HG02623 (cell line): ENCODE data around the gene CAGE1.
"Not testable (repeated sequence)": the region's sequence is repeated elsewhere in the genome, so short reads cannot be mapped to it uniquely, and the experiment has no call there.

Source experiments
- ATAC-seq: cut with Tn5 transposase; IDR thresholded peaks from one replicate; pipeline ENCODE4 v1.9.1; 2021; ENCODE audit warnings: moderate library complexity; ENCODE audit not compliant: unreplicated experiment

The CAGE1 gene

DNA sequence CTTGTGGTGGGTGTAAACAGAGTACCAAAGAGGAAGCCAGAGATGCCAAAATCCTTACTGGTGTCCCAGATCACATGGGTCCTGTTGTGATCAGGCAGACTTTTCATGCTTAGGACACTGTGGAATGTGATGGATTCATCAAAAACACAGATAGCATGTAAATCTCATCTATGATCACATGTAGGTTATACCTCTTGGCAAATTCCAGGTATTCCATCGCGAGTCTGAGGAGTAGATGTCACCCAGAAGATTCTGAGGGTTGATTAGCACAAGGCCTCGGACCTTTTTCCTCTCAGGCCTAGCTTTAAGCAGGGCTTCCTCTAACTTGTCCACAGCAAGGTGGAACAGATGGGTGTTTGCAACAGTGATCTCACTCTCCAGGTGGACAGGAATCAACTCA, 48.3 kb downstream of the CAGE1 start:
- no peak for ATAC-seq

DNA sequence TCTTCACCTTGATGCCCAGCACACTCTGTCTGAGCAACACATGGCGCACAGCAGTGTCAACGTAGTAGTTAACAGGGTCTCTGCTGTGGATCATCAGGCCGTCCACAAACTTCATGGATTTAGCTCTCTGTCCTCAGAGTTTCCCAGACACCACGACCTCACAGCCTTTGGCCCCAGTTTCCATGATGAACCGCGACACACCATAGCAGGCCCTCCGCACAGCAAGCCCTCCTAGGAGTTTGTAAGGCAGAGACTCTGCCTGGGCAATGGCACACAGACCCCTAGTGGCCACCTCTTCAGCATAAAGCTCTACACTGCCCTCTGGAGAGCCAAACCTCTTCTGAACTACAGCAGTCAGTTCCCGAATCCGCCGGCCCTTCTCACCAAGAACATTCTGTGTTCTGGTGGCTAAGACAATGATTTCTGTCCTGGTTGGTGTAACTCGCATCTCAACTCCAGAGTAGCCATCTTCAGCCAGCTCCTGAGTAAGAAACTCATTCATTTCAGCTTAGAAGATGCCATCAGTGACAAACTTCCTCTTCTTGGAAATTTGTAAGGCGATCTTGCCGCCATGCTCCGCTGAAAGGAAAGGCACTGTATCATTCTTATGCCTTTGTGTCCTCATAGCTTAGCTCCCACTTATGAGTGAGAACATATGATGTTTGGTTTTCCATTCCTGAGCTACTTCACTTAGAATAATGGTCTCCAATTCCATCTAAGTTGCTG, 50.4 kb downstream of the CAGE1 start:
- ATAC-seq, result not testable (repeated sequence)

GRCh38 chr6:7338031-7338430, 51.5 kb downstream of the CAGE1 start:
- no peak for ATAC-seq

DNA sequence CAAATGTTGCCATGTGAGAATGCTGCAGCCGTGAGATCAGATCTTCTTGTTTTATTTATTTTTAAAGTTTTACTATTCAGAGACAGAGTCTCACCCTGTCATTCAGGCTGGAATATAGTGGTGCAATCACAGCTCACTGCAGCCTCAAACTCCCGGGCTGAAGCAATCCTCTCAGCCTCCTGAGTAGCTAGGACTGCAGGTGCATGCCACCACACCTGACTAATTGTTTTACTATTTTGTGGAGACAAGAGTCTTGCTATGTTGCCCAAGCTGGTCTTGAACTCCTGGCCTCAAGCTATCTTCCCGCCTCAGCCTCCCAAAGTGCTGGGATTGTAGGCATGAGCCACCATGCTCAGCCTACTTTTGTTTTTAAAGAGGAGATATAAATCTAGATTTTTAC, 54.0 kb downstream of the CAGE1 start:
- ATAC-seq, result no peak

- ATAC-seq, result no peak
These were observed 54.9 kb downstream of the CAGE1 start for GRCh38 chr6:7334685-7335084.

- ATAC-seq, result no peak
These were observed 57.3 kb downstream of the CAGE1 start for GRCh38 chr6:7332090-7332745.

- ATAC-seq, result no peak
These were observed 58.1 kb downstream of the CAGE1 start for GRCh38 chr6:7331452-7331851.

GRCh38 chr6:7328243-7328642, 61.3 kb downstream of the CAGE1 start:
- no peak for ATAC-seq

- no peak for ATAC-seq
These were observed 63.8 kb downstream of the CAGE1 start for GRCh38 chr6:7325750-7326149.

DNA sequence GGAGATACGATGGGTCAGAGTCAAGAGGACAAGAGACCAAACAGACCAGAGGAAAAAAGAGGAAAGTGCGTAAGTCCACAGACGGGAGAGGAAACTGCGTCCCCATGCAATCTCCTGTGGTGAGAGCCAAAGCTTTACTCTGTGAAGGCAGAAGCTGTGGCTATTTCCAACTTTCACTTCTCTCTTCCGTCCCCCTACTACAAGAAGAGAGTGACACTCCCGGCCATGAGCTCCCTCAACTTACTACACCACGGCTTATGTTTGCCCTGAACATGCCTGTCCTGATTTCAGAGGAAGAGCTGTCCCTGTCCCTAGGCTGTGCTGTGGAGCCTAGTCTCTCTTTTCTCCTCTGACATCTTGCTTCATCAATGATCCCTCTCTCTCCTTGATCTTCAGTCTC, 65.0 kb downstream of the CAGE1 start:
- ATAC-seq, result no peak

GRCh38 chr6:7323074-7323473, 66.5 kb downstream of the CAGE1 start:
- no peak for ATAC-seq

- not testable (repeated sequence) for ATAC-seq
These were observed 67.7 kb downstream of the CAGE1 start for GRCh38 chr6:7321866-7322265.

DNA sequence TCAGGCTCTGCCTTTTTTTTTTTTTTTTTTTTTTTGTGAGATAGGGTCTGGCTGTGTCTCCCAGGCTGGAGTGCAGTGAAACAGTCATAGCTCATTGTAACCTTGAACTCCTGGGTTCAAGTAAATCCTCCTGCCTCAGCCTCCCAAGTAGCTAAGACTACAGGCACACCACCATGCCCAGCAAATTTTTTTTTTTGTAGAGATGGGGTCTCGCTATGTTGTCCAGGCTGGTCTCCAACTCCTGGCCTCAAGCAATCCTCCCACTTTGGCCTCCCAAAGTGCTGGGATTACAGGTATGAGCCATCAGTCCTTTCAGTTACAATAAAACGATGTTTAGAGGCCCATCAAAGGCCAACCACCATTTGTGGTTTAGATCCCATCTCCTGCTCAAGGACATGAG, 70.1 kb downstream of the CAGE1 start:
- not testable (repeated sequence) for ATAC-seq

DNA sequence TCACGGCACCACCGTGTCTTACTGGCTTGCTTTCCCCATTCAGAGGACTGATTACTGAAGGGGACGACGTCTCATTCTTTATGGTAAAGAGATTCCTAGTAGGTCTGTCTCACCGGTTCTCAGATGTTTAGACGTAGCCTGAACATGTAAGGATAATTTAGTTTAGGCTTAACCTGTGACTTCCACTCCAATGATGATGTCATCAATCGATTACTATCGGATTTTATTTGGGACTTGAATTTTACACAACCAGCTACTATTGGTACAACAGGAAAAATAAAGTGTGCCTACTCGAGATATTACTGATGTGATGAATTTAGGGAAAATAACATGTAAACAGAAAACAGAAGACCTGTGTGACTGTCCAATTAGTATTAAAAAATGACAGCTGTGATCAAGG, 72.0 kb downstream of the CAGE1 start:
- no peak for ATAC-seq

DNA sequence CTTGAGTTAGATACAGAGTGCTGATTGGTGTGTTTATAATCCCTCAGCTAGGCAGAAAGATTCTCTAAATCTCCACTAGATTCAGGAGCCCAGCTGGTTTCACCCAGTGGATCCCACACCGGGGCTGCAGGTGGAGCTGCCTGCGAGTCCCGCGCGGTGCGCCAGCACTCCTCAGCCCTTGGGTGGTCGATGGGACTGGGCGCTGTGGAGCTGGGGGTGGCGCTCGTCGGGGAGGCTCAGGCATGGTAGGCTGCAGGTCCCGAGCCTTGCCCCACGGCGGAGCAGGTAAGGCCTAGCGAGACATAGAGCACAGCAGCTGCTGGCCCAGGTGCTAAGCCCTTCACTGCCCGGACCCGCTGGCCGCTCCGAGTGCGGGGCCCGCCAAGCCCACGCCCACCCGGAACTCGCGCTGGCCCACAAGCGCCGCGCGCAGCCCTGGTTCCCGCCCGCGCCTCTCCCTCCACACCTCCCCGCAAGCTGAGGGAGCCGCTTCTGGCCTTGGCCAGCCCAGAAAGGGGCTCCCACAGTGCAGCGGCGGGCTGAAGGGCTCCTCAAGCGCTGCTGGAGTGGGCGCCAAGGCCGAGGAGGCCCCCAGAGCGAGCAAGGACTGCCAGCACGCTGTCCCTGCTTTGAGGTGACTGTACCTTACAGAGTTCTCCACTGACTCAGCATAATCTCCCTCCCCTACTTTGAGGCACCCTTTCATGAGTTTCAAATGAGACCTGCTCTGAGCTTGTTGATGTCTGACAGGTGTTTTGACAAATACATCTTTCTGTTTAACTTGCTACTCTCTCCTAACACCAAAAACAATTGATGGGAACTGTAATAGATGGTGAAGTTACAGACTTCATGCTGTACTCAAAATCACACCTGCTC, 72.6 kb downstream of the CAGE1 start:
- ATAC-seq, result no peak

DNA sequence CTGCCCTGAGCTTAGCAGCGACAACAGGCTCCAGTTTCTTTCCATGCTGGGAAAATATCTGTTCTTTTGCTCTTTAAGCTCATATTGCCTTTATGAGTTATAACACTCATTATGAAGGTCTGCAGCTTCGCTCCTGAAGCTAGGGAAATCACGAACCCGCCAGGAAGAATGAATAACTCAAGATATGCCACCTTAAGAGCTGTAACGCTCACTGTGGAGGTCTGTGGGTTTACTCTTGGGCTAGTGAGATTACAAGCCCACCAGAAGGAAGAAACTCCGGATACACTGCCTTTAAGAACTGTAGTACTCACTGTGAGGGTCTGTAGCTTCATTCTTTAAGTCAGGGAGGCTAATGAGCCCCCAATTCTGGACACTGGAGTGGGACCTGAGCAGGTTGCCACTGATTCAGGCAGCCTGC, 73.6 kb downstream of the CAGE1 start:
- ATAC-seq, result no peak

DNA sequence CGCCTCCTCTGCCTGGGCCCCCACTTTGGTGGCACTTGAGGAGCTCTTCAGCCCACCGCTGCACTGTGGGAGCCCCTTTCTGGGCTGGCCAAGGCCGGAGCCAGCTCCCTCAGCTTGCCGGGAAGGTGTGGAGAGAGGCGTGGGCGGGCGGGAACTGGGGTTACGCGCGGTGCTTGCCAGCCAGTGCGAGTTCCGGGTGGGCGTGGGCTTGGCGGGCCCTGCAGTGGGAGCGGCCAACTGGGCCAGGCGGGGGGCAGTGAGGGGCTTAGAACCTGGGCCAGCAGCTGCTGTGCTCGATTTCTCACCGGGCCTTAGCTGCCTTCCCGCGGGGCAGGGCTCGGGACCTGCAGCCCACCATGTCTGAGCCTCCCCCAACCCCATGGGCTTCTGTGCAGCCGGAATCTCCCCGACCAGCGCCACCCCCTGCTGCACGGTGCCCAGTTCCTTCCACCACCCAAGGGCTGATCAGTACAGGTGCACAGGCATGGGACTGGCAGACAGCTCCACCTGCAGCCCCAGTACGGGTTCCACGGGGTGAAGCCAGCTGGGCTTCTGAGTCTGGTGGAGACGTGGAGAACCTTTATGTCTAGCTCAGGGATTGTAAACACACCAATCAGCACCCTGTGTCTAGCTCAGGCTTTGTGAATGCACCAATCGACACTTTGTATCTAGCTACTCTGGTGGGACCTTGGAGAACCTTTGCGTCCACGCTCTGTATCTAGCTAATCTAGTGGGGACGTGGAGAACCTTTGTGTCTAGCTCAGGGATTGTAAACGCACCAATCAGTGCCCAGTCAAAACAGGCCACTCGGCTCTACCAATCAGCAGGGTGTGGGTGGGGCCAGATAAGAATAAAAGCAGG, 74.2 kb downstream of the CAGE1 start:
- not testable (repeated sequence) for ATAC-seq

- no peak for ATAC-seq
These were observed 75.1 kb downstream of the CAGE1 start for GRCh38 chr6:7314414-7314813.

GRCh38 chr6:7313505-7314165, 75.9 kb downstream of the CAGE1 start:
- ATAC-seq, result no peak
